ENCODE measurements around the gene GDF15. TPM values are rescaled to one million over a fixed set of nuclear protein-coding genes. Genes with fewer than 3 reads are reported as not detected.

The GDF15 gene
- total and polyA plus RNA-seq, 11 donors, result 0.33 to 5.7 (median 0.93) TPM

DNA sequence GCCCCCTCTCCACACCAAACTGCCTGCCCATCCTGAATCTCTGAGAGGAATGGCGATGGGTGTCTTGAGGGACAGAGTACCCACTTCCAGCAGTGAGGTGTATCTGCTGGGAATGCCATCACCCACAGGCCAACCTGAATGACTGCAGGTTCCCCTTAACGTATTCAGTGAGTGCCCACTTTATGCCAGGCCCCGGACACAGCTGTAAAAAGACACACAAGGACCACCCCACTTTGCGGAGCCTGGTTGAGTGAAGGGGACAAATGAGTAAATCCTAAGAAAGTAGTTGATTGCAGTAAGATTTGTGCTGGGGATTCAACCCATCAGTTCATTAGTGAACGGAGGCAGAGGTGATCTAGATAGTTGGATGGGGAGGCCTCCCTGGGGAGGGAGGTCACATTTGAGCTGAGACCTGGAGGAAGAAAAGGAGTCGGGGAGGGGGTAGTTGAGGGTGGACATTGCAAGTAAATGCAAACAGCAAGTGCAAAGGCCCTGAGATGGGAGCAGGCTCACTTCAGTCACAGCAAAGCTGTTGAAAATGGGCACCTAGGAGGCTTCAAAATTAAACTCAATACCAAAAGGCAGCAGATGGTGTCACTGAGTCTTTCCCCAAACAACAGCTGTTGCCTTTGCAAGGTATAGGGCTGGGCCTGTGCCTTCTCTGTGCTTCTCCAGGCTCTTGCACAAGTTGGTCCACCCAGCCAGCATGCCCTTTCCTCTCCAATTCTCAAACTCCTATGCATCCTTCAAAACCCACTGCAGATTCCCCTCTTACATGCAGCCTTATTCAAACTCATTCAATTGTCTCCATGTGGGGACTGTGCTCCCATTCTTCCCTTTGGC is 4.3 kb downstream of the GDF15 start:
- peaks cover 0 to 28% (median 0%) of the 10 kb centered on the region in 9 donors for H3K36me3 ChIP-seq
- H3K9me3 ChIP-seq, result peaks cover 0 to 4% (median 0%) of the 10 kb centered on the region in 12 donors
- H3K4me1 ChIP-seq, result peaks cover 0 to 44% (median 15%) of the 10 kb centered on the region in 12 donors
- no peaks in the 10 kb centered on the region for H3K27me3 ChIP-seq
- no peak for TF ChIP-seq POLR2A (IDR thresholded peaks at IDR 0.05)
- TF ChIP-seq, protein P1, sequence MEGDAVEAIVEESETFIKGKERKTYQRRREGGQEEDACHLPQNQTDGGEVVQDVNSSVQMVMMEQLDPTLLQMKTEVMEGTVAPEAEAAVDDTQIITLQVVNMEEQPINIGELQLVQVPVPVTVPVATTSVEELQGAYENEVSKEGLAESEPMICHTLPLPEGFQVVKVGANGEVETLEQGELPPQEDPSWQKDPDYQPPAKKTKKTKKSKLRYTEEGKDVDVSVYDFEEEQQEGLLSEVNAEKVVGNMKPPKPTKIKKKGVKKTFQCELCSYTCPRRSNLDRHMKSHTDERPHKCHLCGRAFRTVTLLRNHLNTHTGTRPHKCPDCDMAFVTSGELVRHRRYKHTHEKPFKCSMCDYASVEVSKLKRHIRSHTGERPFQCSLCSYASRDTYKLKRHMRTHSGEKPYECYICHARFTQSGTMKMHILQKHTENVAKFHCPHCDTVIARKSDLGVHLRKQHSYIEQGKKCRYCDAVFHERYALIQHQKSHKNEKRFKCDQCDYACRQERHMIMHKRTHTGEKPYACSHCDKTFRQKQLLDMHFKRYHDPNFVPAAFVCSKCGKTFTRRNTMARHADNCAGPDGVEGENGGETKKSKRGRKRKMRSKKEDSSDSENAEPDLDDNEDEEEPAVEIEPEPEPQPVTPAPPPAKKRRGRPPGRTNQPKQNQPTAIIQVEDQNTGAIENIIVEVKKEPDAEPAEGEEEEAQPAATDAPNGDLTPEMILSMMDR (IDR thresholded peaks at IDR 0.05), result no peak
- H3K4me3 ChIP-seq, result no peak overlapping the region
- intact Hi-C loops (cut with DNase I), result loop anchor here in 3 of 10 donors (5.0 to 10.0 kb wide), 2 partner anchors 33 to 115 kb away; partner anchors contain the start of gene IQCN (in 1 of the 3)
- no peak overlapping the region for H3K27ac ChIP-seq
- no peak for DNase-seq
- no peak for ATAC-seq
- WGBS, 4 donors, result 80 to 95% (median 86%) methylated on average over 6 of the region's 6 CpGs

DNA sequence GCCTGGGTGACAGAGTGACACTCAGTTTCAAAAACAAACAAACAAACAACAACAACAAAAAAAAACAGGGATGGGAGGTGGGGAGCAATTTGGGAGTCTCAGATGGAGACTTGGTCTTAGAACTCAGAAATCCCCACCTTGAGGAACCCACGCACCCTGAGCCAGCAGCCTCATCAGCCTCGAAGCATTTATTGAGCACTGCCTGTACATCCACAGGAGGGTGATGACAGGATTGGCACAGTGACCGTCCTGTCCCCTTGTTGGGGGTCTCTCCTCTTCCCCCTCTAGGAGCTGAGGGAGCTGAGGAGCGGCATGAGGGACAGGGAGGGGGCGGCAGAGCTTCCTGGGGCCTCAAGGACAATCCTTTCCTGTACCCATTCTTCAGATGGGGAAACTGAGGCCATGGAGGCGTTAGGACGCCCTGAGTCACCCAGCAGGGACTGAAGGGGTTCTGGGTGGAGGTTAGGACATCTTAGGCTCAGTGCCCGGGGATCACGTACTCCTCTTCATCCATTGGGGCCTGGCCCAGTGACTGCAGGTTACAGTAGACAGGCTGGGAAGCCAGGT is 5.6 kb downstream of the GDF15 start:
- Histone ChIP-seq H3K36me3 (peaks cover 0 to 35% (median 0%) of the 10 kb centered on the region in 9 donors), H3K4me1 (peaks cover 0 to 33% (median 10%) of the 10 kb centered on the region in 12 donors), H3K9me3 (peaks cover 0 to 4% (median 0%) of the 10 kb centered on the region in 12 donors), H3K4me3 (peak overlapping the region in 1 of 12 donors; percentile 20), H3K27me3 (peaks cover 0 to 2% (median 0%) of the 10 kb centered on the region in 9 donors), H3K27ac (no peak overlapping the region)
- DNase-seq, result no peak
- WGBS, 4 donors, result 77 to 89% (median 84%) methylated on average over 7 to 9 of the region's 9 CpGs
- TF ChIP-seq, protein P1 (IDR thresholded peaks at IDR 0.05), result no peak
- ATAC-seq, result no peak
- intact Hi-C loops (cut with DNase I), result loop anchor here in 3 of 10 donors (5.0 to 10.0 kb wide), 2 partner anchors 34 to 117 kb away; partner anchors contain the start of gene IQCN (in 1 of the 3)

DNA sequence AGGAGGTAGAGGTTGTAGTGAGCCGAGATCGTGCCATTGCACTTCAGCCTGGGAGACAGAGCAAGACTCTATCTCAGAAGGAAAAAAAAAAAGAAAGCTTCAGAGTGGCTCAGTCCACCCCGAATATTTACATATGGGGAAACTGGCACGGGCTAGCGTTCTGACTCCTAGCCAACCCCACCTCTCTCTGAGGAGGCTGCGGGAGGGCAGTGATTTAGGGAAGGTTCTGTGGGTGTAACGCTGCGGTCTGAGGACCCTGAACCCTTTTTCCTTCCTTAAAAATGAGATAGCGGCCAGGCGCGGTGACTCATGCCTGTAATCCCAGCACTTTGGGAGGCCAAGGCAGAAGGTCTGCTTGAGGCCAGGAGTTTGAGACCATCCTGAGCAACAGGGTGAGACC is 6.5 kb downstream of the GDF15 start:
- Histone ChIP-seq H3K27ac (peak overlapping the region in 3 of 12 donors; percentile 4 to 76 (median 28)), H3K9me3 (peaks cover 0 to 4% (median 0%) of the 10 kb centered on the region in 12 donors), H3K4me3 (peak overlapping the region in 2 of 12 donors; percentile 8 to 66), H3K36me3 (peaks cover 0 to 35% (median 0%) of the 10 kb centered on the region in 9 donors), H3K27me3 (peaks cover 0 to 9% (median 0%) of the 10 kb centered on the region in 9 donors), H3K4me1 (peaks cover 0 to 30% (median 9%) of the 10 kb centered on the region in 12 donors)
- DNase-seq, result peak in 3 of 5 donors; percentile 29 to 64 (median 61)
- 67 to 80% (median 72%) methylated on average over 11 of the region's 11 CpGs for WGBS, 4 donors
- ATAC-seq, result peak; percentile 11 to 33 (median 25)
- intact Hi-C loops (cut with DNase I), result loop anchor here in 3 of 10 donors (5.0 to 10.0 kb wide), 2 partner anchors 35 to 118 kb away; partner anchors contain the start of gene IQCN (in 1 of the 3)
- TF ChIP-seq POLR2A (IDR thresholded peaks at IDR 0.05), result no peak
- TF ChIP-seq, protein P1 (IDR thresholded peaks at IDR 0.05), result no peak

All from heart left ventricle (tissue), 16 donors.